Esophagus muscularis mucosa (tissue), 4 donors: ENCODE measurements around the gene ZFYVE19.

Source experiments
- EP300 ChIP-seq: sonication (generic); formaldehyde crosslinking; IDR thresholded peaks from one replicate; pipeline ENCODE4 v1.6.1; 2017; ENCODE audit warnings: antibody characterized with exemption
- POLR2A ChIP-seq: fragments of 450-650 bp; IDR thresholded peaks from one replicate; pipeline ENCODE4 v1.6.1; 2017; ENCODE audit warnings: antibody characterized with exemption, moderate library complexity, mild to moderate bottlenecking, low read depth
- POLR2AphosphoS5 ChIP-seq, 2 donors: sonication (generic); formaldehyde crosslinking; IDR thresholded peaks; one replicate each; pipeline ENCODE4 v1.6.1; 2017; ENCODE audit warnings: antibody characterized with exemption in 2 of 2
- TF ChIP-seq, protein P1 (sequence below), 3 experiments: fragments of 200-600 bp in 2 of 3; fragments of 450-650 bp in 1 of 3; sonication (generic) in 2 of 3; IDR thresholded peaks; one replicate each; pipeline ENCODE4 v1.5.1; 2017 to 2019; ENCODE audit warnings: antibody characterized with exemption in 3 of 3, mild to moderate bottlenecking in 2 of 3, moderate library complexity in 1 of 3

DNA sequence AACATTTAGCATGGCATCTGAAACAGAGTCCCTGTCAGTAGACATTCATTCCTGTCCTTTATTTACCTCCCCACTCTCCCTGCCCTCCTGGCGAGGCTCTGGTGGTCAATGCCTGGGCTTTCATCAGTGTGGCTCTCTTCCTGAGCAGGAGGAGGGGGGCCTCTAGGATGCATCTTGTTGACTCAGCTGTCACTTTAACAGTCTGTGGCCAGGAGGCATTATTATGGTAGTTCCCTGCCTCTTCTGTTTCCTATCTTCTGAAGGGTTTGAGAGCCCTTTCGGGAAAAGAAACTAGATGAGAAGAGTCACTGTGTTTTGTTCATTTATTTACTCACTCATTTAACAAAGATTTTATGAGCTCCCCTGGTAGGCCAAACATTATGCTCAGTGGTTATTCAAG, 24.0 kb downstream of the ZFYVE19 start:
- TF ChIP-seq, protein P1, sequence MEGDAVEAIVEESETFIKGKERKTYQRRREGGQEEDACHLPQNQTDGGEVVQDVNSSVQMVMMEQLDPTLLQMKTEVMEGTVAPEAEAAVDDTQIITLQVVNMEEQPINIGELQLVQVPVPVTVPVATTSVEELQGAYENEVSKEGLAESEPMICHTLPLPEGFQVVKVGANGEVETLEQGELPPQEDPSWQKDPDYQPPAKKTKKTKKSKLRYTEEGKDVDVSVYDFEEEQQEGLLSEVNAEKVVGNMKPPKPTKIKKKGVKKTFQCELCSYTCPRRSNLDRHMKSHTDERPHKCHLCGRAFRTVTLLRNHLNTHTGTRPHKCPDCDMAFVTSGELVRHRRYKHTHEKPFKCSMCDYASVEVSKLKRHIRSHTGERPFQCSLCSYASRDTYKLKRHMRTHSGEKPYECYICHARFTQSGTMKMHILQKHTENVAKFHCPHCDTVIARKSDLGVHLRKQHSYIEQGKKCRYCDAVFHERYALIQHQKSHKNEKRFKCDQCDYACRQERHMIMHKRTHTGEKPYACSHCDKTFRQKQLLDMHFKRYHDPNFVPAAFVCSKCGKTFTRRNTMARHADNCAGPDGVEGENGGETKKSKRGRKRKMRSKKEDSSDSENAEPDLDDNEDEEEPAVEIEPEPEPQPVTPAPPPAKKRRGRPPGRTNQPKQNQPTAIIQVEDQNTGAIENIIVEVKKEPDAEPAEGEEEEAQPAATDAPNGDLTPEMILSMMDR (IDR thresholded peaks at IDR 0.05) = no peak
- TF ChIP-seq POLR2AphosphoS5 (IDR thresholded peaks at IDR 0.05) (no peak), POLR2A (no peak), EP300 (no peak)
